ENCODE measurements around the gene GPBAR1. TPM values are rescaled to one million over a fixed set of nuclear protein-coding genes. Genes with fewer than 3 reads are reported as not detected.
A peak's percentile ranks its signal among the peaks of the same experiment; 100 is the strongest.

The GPBAR1 gene, protein sequence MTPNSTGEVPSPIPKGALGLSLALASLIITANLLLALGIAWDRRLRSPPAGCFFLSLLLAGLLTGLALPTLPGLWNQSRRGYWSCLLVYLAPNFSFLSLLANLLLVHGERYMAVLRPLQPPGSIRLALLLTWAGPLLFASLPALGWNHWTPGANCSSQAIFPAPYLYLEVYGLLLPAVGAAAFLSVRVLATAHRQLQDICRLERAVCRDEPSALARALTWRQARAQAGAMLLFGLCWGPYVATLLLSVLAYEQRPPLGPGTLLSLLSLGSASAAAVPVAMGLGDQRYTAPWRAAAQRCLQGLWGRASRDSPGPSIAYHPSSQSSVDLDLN
- polyA plus RNA-seq, result 1 to 10 TPM in 1 of 3 donors, under 1 TPM in 2; 0.19 to 2.9 (median 0.22) TPM

DNA sequence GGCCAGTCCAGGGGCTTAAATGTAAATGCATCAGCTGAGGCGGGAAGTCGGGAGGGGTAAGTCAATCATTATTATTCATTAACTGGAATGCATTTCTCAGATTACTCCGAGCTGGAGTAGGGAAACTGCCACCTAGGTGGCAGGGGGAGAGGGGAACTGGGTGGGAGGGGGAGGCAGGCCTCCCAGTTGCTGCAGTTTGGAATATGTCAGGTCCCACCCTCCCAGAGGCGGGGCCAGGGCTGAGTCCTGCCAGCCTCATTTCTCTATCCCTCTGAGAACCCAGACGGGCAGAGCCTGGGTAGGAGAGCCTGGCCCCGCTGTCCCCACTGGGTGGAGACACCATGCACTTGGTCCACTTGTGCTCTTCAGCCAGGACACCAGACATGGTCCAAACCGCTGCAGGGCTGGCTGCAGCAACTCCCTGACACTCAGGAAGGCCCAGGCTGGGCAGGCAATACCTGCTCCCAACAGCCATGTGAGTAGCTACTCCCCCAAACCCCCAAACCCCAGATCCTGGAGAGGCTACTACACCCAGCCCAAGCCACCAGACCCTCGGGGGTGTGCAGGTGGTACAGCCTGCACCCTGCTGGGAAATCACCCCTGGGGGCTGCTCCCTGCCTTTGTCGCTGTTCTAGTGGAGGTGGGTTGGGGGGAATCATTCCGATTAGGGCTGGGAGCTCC lies at the start of gene GPBAR1:
Gene GPBAR1, plus strand, starts transcription at position 274 of the 681 bp plus-strand sequence. CDS start 1,710 bp downstream, outside the sequence.
- Mint-ChIP-seq H3K4me1 (peaks cover 38 to 42% of the 10 kb centered on the region in 2 donors), H3K36me3 (peaks cover 2 to 8% (median 8%) of the 10 kb centered on the region in 3 donors), H3K9me3 (no peaks in the 10 kb centered on the region), H3K27ac (peak within 1 kb of the TSS; percentile 58 to 80 (median 72)), H3K27me3 (ENCODE audit: low read depth in 3 of 3) (peaks cover 0 to 5% (median 1%) of the 10 kb centered on the region in 3 donors), H3K4me3 (no peak within 1 kb of the TSS)
- DNase-seq, result no peak

DNA sequence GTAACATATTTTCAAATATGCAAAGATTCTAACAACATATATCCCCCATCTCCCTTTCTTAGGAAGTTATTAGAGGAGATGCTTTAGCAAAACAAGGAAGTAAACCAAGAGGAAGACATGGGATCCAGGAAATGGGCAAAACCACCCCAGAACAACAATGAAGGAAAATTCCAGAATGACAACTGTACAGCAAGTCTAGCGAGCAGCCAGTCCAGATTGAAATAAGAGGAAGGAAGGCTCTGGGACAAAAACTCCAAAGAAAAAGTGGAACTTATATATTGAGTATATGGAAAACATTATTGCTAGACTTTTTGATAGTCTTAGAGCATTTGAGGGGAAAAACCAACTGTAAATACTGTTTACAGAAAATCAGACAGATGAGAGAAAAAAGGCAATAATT lies 46.7 kb upstream of the GPBAR1 start:
- H3K27me3 Mint-ChIP-seq (ENCODE audit: low read depth in 3 of 3), result peaks cover 16 to 41% (median 38%) of the 10 kb centered on the region in 3 donors
- H3K36me3 Mint-ChIP-seq, result peaks cover 0 to 14% (median 8%) of the 10 kb centered on the region in 3 donors
- peak overlapping the region in 5 of 6 donors; percentile 2 to 100 (median 88) for H3K27ac Mint-ChIP-seq

DNA sequence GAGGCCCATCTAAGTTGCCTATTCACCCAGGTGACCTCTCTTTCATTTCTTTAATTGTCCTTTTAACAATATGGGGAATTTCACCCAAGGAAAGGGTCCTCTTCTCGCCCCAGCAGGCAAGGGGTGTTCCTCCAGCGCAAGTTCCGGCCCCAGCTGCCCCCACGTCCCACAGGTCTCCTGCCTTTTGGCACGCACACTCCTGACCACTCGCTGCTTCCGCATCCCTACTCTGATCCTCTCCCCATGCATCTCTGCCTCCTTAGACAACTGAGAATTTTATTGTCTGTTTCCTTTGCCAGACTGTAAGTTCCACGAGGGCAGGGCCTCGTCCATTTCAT lies 44.5 kb upstream of the GPBAR1 start:
- peaks cover 0 to 1% (median 0%) of the 10 kb centered on the region in 6 donors for H3K9me3 Mint-ChIP-seq
- DNase-seq, result no peak
- peaks cover 4 to 8% (median 5%) of the 10 kb centered on the region in 3 donors for H3K36me3 Mint-ChIP-seq
- peak overlapping the region; percentile 94 to 100 (median 99) for H3K27ac Mint-ChIP-seq
- peaks cover 14 to 44% (median 30%) of the 10 kb centered on the region in 3 donors for H3K27me3 Mint-ChIP-seq (ENCODE audit: low read depth in 3 of 3)
- H3K4me1 Mint-ChIP-seq, result peaks cover 40 to 49% of the 10 kb centered on the region in 2 donors
- H3K4me3 Mint-ChIP-seq, result peak overlapping the region; percentile 90 to 99 (median 97)

More for the DNA sequence above, 46.7 kb upstream of the GPBAR1 start:
- peaks cover 18 to 27% of the 10 kb centered on the region in 2 donors for H3K4me1 Mint-ChIP-seq
- no peak overlapping the region for H3K4me3 Mint-ChIP-seq
- DNase-seq, result no peak
- H3K9me3 Mint-ChIP-seq, result peaks cover 0 to 7% (median under 1%) of the 10 kb centered on the region in 6 donors

DNA sequence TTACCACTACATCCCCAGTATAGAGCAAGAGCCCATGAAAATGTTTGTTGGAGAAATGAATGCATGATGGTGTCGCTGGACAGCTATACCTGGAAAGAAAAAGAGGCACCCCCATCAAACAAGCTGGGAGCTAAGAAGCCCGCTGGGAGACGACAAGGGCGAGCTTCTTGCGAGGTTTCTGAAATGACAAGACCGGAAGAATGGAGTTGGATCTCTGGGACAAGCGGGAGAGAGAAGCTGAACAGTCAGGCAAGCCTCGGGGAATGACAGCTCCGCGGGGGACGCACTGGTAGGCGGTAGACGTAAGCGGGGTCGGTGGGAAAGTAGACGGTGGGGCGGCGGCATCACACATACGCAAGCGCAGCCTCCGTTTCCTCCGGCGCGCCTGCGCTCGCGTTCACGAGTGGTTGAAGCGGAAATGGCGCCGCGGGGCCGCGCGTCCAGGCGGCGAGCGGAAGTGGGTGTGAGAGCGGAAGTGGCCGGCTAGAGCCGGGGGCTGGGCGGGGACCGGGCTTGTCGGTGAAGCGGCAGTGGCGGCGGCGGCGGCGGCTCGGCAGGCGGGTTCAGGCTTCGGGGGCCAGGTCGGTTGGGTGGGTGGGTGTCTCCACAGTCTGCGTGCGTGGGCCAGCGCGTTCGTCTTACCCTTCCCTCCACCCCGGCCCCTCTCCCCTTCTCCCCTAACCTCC lies 44.0 kb upstream of the GPBAR1 start, which contains the start of gene ARPC2:
Gene ARPC2, plus strand, starts transcription at position 516 of the 686 bp plus-strand sequence. CDS start 282 bp downstream, outside the sequence.
- Mint-ChIP-seq H3K27me3 (ENCODE audit: low read depth in 3 of 3) (peaks cover 14 to 45% (median 30%) of the 10 kb centered on the region in 3 donors), H3K9me3 (peaks cover 0 to 1% (median 0%) of the 10 kb centered on the region in 6 donors), H3K27ac (peak within 1 kb of the TSS; percentile 94 to 100 (median 99)), H3K36me3 (peaks cover 5 to 9% (median 7%) of the 10 kb centered on the region in 3 donors), H3K4me3 (peak within 1 kb of the TSS; percentile 90 to 99 (median 97)), H3K4me1 (peaks cover 45 to 54% of the 10 kb centered on the region in 2 donors)
- peak; percentile 98 to 99 (median 98) for DNase-seq

DNA sequence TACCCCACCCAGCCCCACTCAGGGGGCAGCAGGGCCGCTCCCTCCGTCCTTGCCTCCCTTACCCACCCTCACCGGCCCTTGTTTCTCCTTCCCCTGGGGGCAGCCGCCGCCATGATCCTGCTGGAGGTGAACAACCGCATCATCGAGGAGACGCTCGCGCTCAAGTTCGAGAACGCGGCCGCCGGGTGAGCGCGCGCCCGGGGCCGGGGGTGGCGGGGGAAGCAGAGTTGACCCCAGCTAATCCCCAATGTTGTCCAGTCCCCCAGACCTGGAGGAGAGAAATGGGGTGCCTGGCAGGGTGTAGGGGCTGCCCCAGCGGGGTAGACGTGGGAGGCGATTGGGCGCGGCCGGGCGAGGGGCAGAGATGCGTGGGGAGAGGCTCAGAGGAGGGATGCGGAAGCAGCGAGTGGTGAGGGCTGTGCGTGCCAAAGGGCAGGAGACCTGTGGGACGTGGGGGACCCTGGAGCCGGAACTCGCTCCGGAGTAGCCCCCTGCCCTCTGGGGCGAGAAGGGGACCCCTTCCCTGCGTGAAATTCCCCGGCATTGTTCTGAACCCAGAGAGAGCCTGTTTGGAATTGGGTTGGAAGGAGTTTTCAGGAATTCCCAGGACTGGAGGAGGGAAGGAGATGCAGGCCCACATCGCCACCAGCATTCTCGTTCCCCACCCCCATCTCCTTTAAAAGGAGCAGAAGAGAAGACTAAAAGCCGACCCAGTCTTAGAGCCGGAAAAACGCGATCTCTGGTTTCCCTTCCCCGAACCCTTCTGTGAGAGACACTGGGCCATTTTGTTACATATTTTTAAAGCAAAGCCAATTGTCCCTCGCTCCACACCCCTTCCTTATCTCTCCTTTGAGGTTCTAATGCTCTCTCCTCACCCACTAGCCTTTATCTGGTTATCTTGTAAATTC lies 43.2 kb upstream of the GPBAR1 start:
- peaks cover 0 to 1% (median 0%) of the 10 kb centered on the region in 6 donors for H3K9me3 Mint-ChIP-seq
- H3K36me3 Mint-ChIP-seq, result peaks cover 4 to 9% (median 5%) of the 10 kb centered on the region in 3 donors

DNA sequence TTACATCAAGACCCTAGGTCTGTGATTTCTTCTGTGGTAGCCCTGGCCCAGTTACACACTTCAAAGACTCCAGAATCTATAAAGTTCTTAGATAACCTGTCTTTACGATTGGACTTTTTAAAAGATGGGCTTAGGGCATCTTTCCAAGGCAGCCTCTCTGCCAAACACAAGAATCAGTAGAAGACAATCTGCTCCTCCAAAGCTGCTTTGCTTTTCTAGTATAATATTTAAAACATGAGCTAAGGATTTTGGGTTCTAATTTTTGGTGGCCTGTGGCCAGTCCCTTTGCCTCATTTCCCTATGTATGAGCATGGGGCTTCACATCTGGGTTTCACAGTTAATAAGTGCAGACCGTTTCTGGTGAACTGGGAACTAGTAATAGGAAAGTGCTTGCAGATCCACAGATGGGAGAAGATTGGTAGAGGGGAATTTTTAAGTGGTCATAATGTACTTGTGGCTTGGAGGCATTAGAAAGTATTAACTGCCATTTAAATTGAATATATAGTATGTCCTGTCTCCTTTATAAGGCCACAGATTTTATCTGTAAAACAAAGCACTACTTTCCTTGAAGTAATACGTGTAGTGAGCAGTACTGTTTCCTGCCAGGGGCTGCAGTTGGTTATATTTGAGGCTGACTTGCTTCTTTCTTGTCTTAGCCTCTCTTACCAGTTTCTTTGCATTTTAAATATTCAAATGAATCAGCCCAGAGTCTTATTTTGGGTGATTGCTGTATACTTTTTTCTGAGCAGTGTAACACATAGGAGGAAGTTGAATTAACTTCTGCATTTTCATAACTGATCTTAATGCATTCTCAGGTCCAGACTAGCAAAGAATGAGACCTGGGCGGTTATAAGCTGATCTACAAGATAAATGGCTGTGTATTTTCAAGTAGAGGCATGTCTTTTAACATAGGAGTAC lies 42.3 kb upstream of the GPBAR1 start:
- H3K36me3 Mint-ChIP-seq, result peaks cover 4 to 9% (median 7%) of the 10 kb centered on the region in 3 donors
- H3K4me1 Mint-ChIP-seq, result peaks cover 62 to 71% of the 10 kb centered on the region in 2 donors
- H3K4me3 Mint-ChIP-seq, result peak overlapping the region; percentile 90 to 99 (median 97)
- H3K27ac Mint-ChIP-seq, result peak overlapping the region; percentile 94 to 100 (median 99)
- H3K27me3 Mint-ChIP-seq (ENCODE audit: low read depth in 3 of 3), result peaks cover 14 to 45% (median 30%) of the 10 kb centered on the region in 3 donors
- peaks cover 0 to 1% (median 0%) of the 10 kb centered on the region in 6 donors for H3K9me3 Mint-ChIP-seq
- DNase-seq, result peak in 1 of 3 donors; percentile 39

More for the DNA sequence above, 43.2 kb upstream of the GPBAR1 start:
- DNase-seq, result peak; percentile 70 to 74 (median 73)
- peaks cover 14 to 45% (median 30%) of the 10 kb centered on the region in 3 donors for H3K27me3 Mint-ChIP-seq (ENCODE audit: low read depth in 3 of 3)
- H3K4me1 Mint-ChIP-seq, result peaks cover 53 to 62% of the 10 kb centered on the region in 2 donors
- peak overlapping the region; percentile 94 to 100 (median 99) for H3K27ac Mint-ChIP-seq
- peak overlapping the region; percentile 90 to 99 (median 97) for H3K4me3 Mint-ChIP-seq

DNA sequence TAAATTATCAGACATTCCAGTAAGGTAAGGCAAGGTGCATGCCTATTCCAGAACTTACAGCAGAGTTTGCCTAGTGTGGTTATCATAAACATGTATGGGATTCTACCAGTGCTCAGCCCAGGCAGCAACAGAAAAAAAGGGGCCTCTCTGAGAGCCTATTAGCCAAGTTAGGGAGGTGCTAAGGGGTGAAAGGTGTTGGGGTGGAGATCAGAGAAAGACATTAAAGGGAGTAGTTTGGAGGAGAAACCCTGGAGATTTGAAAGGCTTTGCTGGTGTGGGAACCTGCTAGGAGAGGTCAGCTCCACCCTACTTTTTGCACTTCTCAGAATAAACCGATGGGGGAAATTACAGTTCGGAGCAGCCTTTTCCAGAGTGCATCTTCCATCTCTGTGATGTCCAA lies 40.9 kb upstream of the GPBAR1 start:
- Mint-ChIP-seq H3K4me1 (peaks cover 75 to 82% of the 10 kb centered on the region in 2 donors), H3K27ac (peak overlapping the region; percentile 94 to 100 (median 99))

DNA sequence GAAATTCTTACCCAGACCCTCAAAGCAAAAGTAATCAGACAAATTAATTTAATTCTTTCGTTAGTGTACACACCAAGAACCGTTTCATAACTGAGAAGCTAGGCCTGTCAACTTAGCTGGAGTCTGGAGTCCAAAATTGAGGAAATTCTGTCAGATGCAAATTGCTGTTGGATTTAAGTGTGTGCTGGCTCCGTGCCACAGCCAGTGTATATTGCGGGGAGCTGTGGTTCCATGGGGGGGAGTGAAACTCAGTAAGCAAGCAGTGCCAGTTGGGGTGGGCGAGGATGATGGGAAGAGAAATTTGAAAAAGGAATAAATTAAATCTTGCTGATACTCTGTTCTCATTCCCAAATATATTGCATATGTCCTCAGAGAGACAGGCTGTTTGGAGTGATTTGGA lies 39.8 kb upstream of the GPBAR1 start:
- Mint-ChIP-seq H3K36me3 (peaks cover 11 to 29% (median 19%) of the 10 kb centered on the region in 3 donors), H3K4me1 (peaks cover 83 to 88% of the 10 kb centered on the region in 2 donors), H3K9me3 (no peaks in the 10 kb centered on the region)

More for the DNA sequence above, 40.9 kb upstream of the GPBAR1 start:
- peak overlapping the region; percentile 90 to 99 (median 97) for H3K4me3 Mint-ChIP-seq
- H3K27me3 Mint-ChIP-seq (ENCODE audit: low read depth in 3 of 3), result peaks cover 14 to 45% (median 27%) of the 10 kb centered on the region in 3 donors
- no peaks in the 10 kb centered on the region for H3K9me3 Mint-ChIP-seq
- DNase-seq, result no peak
- H3K36me3 Mint-ChIP-seq, result peaks cover 10 to 19% (median 11%) of the 10 kb centered on the region in 3 donors

DNA sequence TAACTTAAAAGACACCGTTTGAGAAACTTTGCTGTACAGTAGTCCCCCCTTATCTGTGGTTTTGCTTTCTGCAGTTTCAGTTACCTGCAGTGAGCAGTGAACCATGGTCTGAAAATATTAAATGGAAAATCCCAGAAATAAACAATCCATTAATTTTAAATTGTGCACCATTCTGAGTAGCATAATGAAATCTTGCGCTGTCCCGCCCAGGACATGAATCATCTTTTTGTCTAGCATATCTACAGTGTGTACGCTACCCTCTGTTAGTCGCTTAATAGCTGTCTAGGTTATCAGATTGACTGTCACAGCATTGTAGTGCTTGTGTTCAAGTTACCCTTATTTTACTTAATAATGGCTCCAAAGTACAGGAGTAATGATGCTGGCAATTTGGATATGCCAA lies 37.8 kb upstream of the GPBAR1 start:
- Mint-ChIP-seq H3K4me3 (peak overlapping the region; percentile 70 to 98 (median 74)), H3K27ac (peak overlapping the region; percentile 94 to 100 (median 99)), H3K4me1 (peaks cover 92 to 96% of the 10 kb centered on the region in 2 donors), H3K27me3 (ENCODE audit: low read depth in 3 of 3) (peaks cover 0 to 16% (median 7%) of the 10 kb centered on the region in 3 donors), H3K9me3 (no peaks in the 10 kb centered on the region), H3K36me3 (peaks cover 19 to 43% (median 25%) of the 10 kb centered on the region in 3 donors)
- DNase-seq, result peak in 1 of 3 donors; percentile 32

More for the DNA sequence above, 39.8 kb upstream of the GPBAR1 start:
- H3K27me3 Mint-ChIP-seq (ENCODE audit: low read depth in 3 of 3), result peaks cover 13 to 36% (median 26%) of the 10 kb centered on the region in 3 donors
- H3K4me3 Mint-ChIP-seq, result peak overlapping the region; percentile 90 to 99 (median 97)
- H3K27ac Mint-ChIP-seq, result peak overlapping the region; percentile 94 to 100 (median 99)
- no peak for DNase-seq

DNA sequence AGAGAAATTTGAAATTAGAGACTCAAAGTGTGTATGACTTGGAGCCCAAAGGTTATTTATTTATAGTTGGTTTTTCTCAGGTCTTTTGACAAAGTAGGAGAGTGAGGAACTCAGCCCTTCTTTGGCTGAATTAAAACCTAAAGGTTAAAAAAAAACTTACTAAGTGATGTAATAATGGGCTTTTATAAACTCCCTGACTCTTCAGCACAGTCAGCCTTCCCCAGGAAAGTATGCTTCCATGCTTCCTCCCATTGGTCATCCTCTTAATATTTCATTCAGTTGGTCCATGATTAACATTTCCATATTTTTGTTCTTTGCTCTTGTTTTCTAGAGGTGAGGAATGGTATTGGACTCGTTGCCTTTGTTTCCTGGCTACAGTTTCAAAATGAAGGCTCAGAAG lies 36.6 kb upstream of the GPBAR1 start:
- Mint-ChIP-seq H3K27ac (peak overlapping the region; percentile 94 to 100 (median 99)), H3K27me3 (ENCODE audit: low read depth in 3 of 3) (peaks cover 0 to 12% (median 0%) of the 10 kb centered on the region in 3 donors), H3K4me3 (peak overlapping the region; percentile 64 to 98 (median 72)), H3K9me3 (no peaks in the 10 kb centered on the region), H3K4me1 (peaks cover 97% of the 10 kb centered on the region in 2 donors), H3K36me3 (peaks cover 23 to 51% (median 29%) of the 10 kb centered on the region in 3 donors)
- DNase-seq, result no peak

DNA sequence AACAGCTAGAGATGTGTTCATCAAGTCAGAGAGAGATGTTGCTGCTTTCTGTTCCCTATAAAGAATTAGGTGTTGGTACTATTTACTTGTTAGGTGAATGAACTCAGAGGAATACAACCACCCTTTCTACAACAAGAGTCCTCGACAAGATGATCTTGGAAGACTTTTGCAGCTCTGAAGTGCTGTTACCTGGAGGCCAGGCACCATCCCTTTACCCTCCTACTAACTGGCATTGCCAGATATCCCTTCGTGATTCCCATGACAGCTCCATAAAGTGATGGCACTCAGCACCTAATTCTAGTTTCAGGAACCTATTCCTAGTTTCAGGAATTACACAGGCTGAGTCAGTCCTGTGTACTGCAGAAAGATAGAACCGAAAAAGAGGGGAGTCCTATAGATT lies 33.9 kb upstream of the GPBAR1 start:
- peaks cover 90 to 93% of the 10 kb centered on the region in 2 donors for H3K4me1 Mint-ChIP-seq
- peaks cover 7 to 16% (median 14%) of the 10 kb centered on the region in 3 donors for H3K27me3 Mint-ChIP-seq (ENCODE audit: low read depth in 3 of 3)
- H3K36me3 Mint-ChIP-seq, result peaks cover 27 to 59% (median 29%) of the 10 kb centered on the region in 3 donors
- no peaks in the 10 kb centered on the region for H3K9me3 Mint-ChIP-seq
- DNase-seq, result no peak
- peak overlapping the region in 4 of 5 donors; percentile 27 to 69 (median 48) for H3K4me3 Mint-ChIP-seq
- peak overlapping the region; percentile 65 to 96 (median 87) for H3K27ac Mint-ChIP-seq
